ENCODE measurements around the gene GTF2F2. TPM values are rescaled to one million over a fixed set of nuclear protein-coding genes. Genes with fewer than 3 reads are reported as not detected.

The GTF2F2 gene
- total RNA-seq, 2 donors from 2014 or later: 18.7 to 20.5 TPM

DNA sequence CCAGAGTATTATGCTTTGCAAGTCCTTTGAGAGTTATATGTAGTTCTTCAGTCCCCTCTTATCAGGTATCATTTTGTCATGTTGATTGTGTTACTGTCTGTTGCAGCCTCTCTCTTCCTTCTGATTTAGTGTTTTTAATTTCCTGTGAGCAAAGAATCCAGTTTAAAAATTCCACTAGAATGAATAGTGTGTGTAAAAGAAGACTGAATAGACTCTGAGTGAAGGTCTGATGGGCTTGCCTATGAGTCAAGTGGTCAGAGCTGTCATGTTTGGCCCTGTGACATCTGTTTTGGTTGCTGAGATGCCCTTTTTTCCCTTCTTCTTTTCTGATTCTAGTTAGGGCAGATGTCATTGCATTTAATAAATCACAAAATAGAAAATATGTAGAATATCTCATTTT is 103.9 kb downstream of the GTF2F2 start:
- no peak for DNase-seq
- no peak overlapping the region for H3K4me3 ChIP-seq
- H3K36me3 ChIP-seq: no peaks in the 10 kb centered on the region
- H3K27ac ChIP-seq: no peak overlapping the region
- H3K9me3 ChIP-seq: no peaks in the 10 kb centered on the region
- TF ChIP-seq, protein P1, sequence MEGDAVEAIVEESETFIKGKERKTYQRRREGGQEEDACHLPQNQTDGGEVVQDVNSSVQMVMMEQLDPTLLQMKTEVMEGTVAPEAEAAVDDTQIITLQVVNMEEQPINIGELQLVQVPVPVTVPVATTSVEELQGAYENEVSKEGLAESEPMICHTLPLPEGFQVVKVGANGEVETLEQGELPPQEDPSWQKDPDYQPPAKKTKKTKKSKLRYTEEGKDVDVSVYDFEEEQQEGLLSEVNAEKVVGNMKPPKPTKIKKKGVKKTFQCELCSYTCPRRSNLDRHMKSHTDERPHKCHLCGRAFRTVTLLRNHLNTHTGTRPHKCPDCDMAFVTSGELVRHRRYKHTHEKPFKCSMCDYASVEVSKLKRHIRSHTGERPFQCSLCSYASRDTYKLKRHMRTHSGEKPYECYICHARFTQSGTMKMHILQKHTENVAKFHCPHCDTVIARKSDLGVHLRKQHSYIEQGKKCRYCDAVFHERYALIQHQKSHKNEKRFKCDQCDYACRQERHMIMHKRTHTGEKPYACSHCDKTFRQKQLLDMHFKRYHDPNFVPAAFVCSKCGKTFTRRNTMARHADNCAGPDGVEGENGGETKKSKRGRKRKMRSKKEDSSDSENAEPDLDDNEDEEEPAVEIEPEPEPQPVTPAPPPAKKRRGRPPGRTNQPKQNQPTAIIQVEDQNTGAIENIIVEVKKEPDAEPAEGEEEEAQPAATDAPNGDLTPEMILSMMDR (IDR thresholded peaks at IDR 0.05): no peak
- no peak overlapping the region for H3K9ac ChIP-seq (ENCODE audit: low read depth in 2 of 2, low read length in 2 of 2)
- H3K4me1 ChIP-seq: no peaks in the 10 kb centered on the region
- no peaks in the 10 kb centered on the region for H3K27me3 ChIP-seq
- intact Hi-C loops (cut with DNase I): no loop called here

DNA sequence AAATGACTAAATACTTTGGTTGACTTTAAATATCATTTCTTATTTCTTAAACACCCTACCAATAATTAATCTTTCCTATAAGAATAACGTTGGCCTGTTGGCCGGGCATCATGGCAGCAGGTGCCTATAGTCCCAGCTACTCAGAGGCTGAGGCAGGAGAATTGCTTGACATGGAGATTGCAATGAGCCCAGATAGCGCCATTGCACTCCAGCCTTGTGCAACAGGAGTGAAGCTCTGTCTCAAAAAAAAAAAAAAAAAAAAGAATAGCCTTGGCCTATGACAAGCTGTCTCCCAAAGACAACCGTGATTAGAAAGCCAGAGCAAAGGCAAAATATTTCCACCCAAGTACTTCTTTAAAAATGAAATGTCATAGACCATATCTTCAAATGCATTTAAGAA is 105.1 kb downstream of the GTF2F2 start:
- no peaks in the 10 kb centered on the region for H3K4me1 ChIP-seq
- no peaks in the 10 kb centered on the region for H3K36me3 ChIP-seq
- no peaks in the 10 kb centered on the region for H3K27me3 ChIP-seq
- no peak for DNase-seq
- H3K9me3 ChIP-seq: no peaks in the 10 kb centered on the region
- H3K9ac ChIP-seq (ENCODE audit: low read depth in 2 of 2, low read length in 2 of 2): no peak overlapping the region
- H3K27ac ChIP-seq: no peak overlapping the region
- TF ChIP-seq, protein P1 (IDR thresholded peaks at IDR 0.05): no peak
- H3K4me3 ChIP-seq: no peak overlapping the region
- intact Hi-C loops (cut with DNase I): no loop called here

DNA sequence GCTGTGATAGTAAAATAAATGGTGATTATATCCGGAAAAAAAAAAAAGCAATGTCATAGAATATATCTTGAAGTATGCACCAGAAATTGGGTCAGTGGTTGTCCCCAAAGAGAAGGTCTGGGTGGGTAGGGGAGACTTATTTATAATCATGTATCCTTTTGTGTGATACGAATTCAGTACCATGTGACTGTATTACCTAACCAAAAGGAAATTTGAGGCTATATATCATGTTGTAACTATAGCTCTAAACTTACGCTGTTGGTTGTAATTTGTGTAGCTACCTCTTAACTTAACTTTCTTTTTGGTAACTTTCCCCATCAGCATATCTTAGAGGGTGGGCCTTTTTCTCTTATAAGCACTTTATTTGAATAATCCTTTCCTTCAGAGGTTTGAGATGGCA is 105.7 kb downstream of the GTF2F2 start:
- Histone ChIP-seq H3K36me3 (no peaks in the 10 kb centered on the region), H3K27ac (no peak overlapping the region), H3K9me3 (no peaks in the 10 kb centered on the region), H3K4me1 (no peaks in the 10 kb centered on the region), H3K27me3 (no peaks in the 10 kb centered on the region), H3K4me3 (no peak overlapping the region), H3K9ac (ENCODE audit: low read depth in 2 of 2, low read length in 2 of 2) (no peak overlapping the region)
- TF ChIP-seq, protein P1 (IDR thresholded peaks at IDR 0.05): no peak
- DNase-seq: no peak
- intact Hi-C loops (cut with DNase I): no loop called here

DNA sequence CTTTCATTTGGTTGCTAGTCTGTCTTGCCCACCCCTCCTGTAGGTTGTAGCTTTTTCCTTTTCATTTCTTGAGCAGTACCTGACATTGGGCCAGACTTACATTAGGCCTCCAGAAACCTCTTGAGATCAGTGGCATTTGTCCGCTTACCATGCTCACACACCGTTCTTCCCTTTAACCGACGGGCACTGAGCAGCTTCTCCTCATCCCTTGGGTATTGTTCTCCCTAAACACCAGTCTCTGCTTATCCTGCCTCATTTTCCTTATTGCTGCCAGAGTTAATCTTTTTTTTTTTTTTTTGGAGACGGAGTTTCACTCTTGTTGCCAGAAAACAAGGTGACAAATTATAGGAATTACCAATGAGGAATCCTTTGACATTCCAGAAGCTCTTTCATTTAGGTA is 107.7 kb downstream of the GTF2F2 start:
- no peak overlapping the region for H3K9ac ChIP-seq (ENCODE audit: low read depth in 2 of 2, low read length in 2 of 2)
- TF ChIP-seq, protein P1 (IDR thresholded peaks at IDR 0.05): no peak

DNA sequence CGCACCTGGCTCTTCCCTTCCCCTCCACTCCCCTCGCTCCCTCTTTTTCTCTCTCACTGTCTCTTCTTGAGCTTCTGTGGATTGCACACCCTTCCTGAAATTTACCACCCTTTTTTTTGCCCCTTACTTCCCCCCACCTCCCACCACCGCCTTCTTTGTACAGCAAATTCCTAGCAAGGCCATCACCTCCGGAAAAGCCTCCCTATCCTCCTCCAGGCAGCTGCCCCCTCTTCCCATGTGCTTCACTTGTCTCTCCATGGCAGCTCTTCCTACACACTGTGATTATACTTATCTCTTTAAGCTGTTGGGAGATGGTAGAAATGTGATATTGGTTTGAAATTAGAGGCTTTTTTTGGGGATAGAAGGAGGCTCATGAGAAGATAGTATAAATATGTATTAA is 108.9 kb downstream of the GTF2F2 start:
- no peaks in the 10 kb centered on the region for H3K36me3 ChIP-seq

More for the DNA sequence above, 107.7 kb downstream of the GTF2F2 start:
- Histone ChIP-seq H3K27ac (no peak overlapping the region), H3K27me3 (no peaks in the 10 kb centered on the region), H3K9me3 (no peaks in the 10 kb centered on the region), H3K4me1 (no peaks in the 10 kb centered on the region), H3K36me3 (no peaks in the 10 kb centered on the region), H3K4me3 (no peak overlapping the region)
- no peak for DNase-seq
- intact Hi-C loops (cut with DNase I): no loop called here

More for the DNA sequence above, 108.9 kb downstream of the GTF2F2 start:
- TF ChIP-seq, protein P1 (IDR thresholded peaks at IDR 0.05): no peak
- intact Hi-C loops (cut with DNase I): no loop called here
- DNase-seq: no peak
- Histone ChIP-seq H3K27ac (no peak overlapping the region), H3K27me3 (no peaks in the 10 kb centered on the region), H3K9me3 (no peaks in the 10 kb centered on the region), H3K9ac (ENCODE audit: low read depth in 2 of 2, low read length in 2 of 2) (no peak overlapping the region), H3K4me3 (no peak overlapping the region), H3K4me1 (no peaks in the 10 kb centered on the region)

Data from colonic mucosa (tissue), 4 donors.